HG03457 (cell line): ENCODE data around the gene NME9.

Source experiments
- ATAC-seq: cut with Tn5 transposase; IDR thresholded peaks from one replicate; pipeline ENCODE4 v1.9.1; 2021; ENCODE audit warnings: moderate number of reproducible peaks; ENCODE audit not compliant: unreplicated experiment

The NME9 gene

DNA sequence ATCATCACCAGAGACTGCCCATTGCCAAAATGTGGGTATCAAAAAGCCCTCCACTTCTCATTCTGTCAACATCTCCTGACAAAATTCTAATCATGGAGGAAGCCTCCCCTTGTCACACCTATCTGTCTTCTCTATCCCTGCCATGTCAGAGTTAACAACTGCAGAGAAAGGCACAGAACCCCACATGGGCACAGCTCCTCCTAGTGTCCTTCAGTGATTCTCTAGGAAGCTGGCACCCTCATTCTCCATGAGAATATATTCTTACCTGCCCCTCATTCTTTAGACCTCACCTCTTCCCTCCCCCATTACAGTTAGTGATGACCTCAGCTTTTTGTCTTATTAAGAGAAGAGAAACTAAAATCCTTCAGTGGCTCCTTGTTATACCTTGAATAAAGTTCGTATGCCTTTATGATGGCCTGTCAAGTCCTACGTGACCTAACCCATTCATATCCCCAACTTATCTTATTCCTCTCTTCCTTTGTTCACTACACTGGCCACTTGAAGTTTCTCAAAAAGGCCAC, 44.6 kb downstream of the NME9 start:
- no peak for ATAC-seq

GRCh38 chr3:138284079-138284478, 45.6 kb downstream of the NME9 start:
- no peak for ATAC-seq

DNA sequence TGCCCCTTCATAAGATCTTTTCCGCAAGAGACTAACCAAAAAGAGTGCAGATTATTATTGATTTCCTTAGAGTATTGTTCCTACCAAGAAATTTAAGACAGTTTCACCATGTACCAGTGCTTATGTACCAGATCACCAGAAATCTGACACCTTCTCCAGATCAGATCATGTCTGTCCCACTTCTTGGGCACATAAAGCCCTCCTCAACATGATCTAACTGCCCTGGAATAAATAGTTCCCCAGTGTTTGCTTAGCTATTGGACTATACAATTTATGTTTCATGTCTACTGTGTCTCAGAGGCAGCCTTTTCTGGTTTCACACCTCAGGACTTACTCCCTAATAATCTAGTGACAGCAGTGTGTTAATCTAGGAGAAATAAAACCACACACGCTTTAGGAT, 46.8 kb downstream of the NME9 start:
- no peak for ATAC-seq

GRCh38 chr3:138281561-138281960, 48.1 kb downstream of the NME9 start:
- no peak for ATAC-seq

GRCh38 chr3:138271189-138271794, 58.4 kb downstream of the NME9 start:
- ATAC-seq = no peak

DNA sequence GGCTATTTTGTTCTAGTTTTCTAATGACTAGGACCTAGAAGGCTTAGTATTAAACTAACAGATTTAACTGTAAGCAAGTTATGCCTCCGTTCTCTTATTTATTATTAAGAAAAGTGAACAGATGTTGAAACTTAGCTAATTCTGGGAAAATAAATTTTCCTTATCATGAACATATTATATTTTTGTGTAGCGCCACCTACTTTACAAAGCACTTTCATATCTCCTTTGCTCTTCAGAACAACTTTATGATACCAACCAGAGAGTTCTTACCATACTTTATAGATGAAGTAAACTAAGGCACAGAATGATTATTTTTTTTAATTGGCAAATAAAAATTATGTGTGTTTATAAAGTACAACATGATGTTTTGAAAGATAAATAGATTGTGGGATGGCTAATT, 59.4 kb downstream of the NME9 start:
- ATAC-seq = no peak

GRCh38 chr3:138267083-138267482, 62.6 kb downstream of the NME9 start:
- ATAC-seq = no peak

- ATAC-seq = no peak
Measured at GRCh38 chr3:138265745-138266144, 63.9 kb downstream of the NME9 start.

DNA sequence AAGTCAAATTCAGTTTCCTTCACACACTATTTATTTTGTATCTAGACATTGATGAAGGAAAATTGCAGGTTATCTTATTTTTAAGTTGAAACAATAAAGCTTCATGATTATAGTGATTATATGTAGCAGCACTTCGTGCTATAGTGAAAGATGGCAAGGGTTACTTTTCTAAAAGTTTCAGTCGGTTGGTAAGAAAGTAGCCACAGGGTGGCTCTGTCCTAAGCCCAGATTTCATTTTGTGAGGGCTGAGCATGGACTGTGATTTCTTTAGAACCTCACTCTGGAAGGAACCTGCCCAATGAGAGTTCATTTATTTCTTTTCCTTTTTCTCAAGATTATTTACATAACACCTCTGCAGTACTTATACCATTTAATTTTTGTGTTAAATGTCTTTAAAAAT, 66.5 kb downstream of the NME9 start:
- ATAC-seq = no peak

DNA sequence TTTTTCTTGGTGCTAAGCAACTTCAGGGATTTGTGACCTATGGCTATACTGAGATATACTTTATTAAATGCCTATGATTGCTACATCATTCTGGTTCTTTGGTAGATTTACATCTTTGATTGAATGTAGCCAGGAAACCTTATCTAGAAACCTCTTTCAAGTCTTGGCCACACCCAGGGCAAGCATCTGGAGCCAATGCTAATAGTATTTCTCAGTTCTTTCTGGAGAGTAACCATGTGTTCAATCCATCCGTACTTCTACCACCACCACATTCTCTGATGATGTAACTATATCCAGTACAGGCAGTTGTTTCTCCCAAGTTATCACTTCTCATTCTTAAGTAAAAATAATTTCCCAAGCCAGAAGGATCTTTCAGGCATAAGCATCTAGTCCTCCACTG, 69.0 kb downstream of the NME9 start:
- ATAC-seq = no peak

DNA sequence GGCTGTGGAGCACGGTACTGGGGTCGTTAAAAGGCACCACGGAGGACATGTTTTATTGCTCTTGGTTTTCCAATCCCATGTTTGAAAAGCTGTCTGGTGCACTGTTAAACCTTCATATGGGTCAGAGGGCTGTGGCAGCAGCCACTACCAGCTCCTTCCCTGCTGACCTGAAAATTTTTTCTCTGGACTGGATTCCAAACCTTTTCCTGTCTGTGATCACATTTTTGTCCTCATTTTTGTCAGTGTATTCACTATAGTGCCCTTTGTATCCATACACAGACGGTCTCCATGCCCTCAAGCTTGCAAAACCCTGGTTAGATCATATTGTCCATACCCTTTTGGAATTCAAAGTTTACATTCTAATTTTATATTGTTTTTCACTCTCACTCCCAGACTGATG, 70.5 kb downstream of the NME9 start:
- no peak for ATAC-seq

- no peak for ATAC-seq
Measured at GRCh38 chr3:138257986-138258385, 71.7 kb downstream of the NME9 start.

GRCh38 chr3:138256022-138256421, 73.6 kb downstream of the NME9 start:
- no peak for ATAC-seq

GRCh38 chr3:138254216-138254615, 75.4 kb downstream of the NME9 start:
- no peak for ATAC-seq

- ATAC-seq = no peak
Measured at GRCh38 chr3:138253609-138254008, 76.0 kb downstream of the NME9 start.
